NB4 (cell line): Measurements from ENCODE around the gene STK35.

Experiments used
- DNase-seq: peaks from one replicate; pipeline ENCODE4 v3.0.0; 2010; ENCODE audit warnings: low read depth
- H3K4me3 ChIP-seq: one replicate; pipeline ENCODE4 v1.5.1; 2011; ENCODE audit warnings: mild to moderate bottlenecking, low read depth, low read length, moderate library complexity
- CTCF ChIP-seq: IDR thresholded peaks from one replicate; pipeline ENCODE4 v1.5.1; 2012; ENCODE audit warnings: low read depth, low read length
- MAX ChIP-seq: IDR thresholded peaks from 2 replicates; pipeline ENCODE4 v1.6.1; 2011; ENCODE audit warnings: low read depth, low read length
- MYC ChIP-seq: IDR thresholded peaks from 2 replicates; pipeline ENCODE4 v1.6.1; 2011; ENCODE audit warnings: low read depth, low read length
- POLR2A ChIP-seq: IDR thresholded peaks from 2 replicates; pipeline ENCODE4 v1.6.1; 2011; ENCODE audit warnings: mild to moderate bottlenecking; ENCODE audit not compliant: insufficient read length; ENCODE audit errors: extremely low read depth

STK35 gene

GRCh38 chr20:2149507-2149906, 47.9 kb downstream of the STK35 start:
- TF ChIP-seq MAX (no peak), CTCF (no peak), POLR2A (no peak), MYC (no peak)
- DNase-seq: no peak

DNA sequence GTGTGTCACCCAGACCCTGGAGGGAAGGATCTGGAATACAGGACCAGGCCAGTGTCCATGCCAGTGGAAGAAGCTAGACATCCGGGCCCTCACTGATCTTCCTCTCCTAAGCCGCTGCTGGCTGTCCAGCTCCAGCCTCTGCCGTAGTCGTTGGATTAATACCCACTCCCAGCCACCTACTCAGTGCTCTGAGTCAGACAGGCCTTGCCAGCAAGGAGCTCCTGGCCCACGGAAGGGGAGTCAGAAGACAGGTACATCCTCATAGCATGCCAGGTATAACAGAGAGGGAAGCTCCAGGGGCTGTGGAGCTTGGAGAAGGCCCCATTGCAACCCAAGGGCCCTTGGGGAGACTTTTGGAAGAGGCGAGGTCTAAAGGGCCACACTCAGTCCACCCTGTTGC, 49.0 kb downstream of the STK35 start:
- no peak overlapping the region for H3K4me3 ChIP-seq
- no peak for TF ChIP-seq POLR2A
- no peak for DNase-seq

More at GRCh38 chr20:2149507-2149906, 47.9 kb downstream of the STK35 start:
- no peak overlapping the region for H3K4me3 ChIP-seq

DNA sequence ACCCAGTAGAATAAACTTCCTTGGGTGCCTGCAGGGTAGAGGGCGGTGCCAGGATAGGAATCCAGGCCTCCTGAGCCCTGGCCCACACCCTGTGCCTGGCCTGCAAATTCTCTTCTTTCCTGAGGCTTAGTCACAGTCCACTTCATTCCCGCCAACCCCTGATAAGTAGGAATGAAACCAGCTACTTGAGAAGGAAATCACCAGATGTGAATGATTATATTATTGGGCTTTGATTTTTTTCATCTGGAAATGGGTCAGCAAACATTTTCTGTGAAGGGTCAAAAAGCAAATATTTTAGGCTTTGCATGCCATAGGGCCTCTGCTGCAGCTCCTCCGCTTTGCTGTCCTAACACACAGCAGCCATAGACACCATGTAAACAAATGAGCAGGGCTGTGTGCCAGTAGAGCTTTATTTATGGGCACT, 50.2 kb downstream of the STK35 start:
- DNase-seq: no peak
- H3K4me3 ChIP-seq: no peak overlapping the region
- no peak for TF ChIP-seq MAX
- no peak for TF ChIP-seq POLR2A
- no peak for TF ChIP-seq CTCF
- TF ChIP-seq MYC: no peak

GRCh38 chr20:2152317-2152716, 50.7 kb downstream of the STK35 start:
- TF ChIP-seq CTCF: no peak
- TF ChIP-seq MYC: no peak
- H3K4me3 ChIP-seq: no peak overlapping the region
- no peak for DNase-seq

- TF ChIP-seq POLR2A: no peak
- TF ChIP-seq MAX: no peak
- DNase-seq: no peak
- H3K4me3 ChIP-seq: no peak overlapping the region
Measured at GRCh38 chr20:2153326-2153725, 51.7 kb downstream of the STK35 start.

- DNase-seq: no peak
- H3K4me3 ChIP-seq: no peak overlapping the region
- TF ChIP-seq POLR2A: no peak
- no peak for TF ChIP-seq MYC
- no peak for TF ChIP-seq CTCF
- TF ChIP-seq MAX: no peak
Measured at GRCh38 chr20:2156224-2156623, 54.6 kb downstream of the STK35 start.
